ENCODE measurements around the gene SEPTIN12. TPM values are rescaled to one million over a fixed set of nuclear protein-coding genes. Genes with fewer than 3 reads are reported as not detected.

The SEPTIN12 gene, protein sequence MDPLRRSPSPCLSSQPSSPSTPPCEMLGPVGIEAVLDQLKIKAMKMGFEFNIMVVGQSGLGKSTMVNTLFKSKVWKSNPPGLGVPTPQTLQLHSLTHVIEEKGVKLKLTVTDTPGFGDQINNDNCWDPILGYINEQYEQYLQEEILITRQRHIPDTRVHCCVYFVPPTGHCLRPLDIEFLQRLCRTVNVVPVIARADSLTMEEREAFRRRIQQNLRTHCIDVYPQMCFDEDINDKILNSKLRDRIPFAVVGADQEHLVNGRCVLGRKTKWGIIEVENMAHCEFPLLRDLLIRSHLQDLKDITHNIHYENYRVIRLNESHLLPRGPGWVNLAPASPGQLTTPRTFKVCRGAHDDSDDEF
- total RNA-seq (2021; fragmentation: NEBNext Ultra II Directional; extraction: Animal tissue kit (Norgen Biotek cat#: 25700)) (not detected in 2 replicates), polyA plus RNA-seq (2011; rRNA removed) (0.08 and 0.24 TPM in 2 replicates), polyA minus RNA-seq (2011; rRNA and poly(A)+ RNA removed) (not detected in 2 replicates)
- 0.27 TPM for polyA plus RNA-seq (2011; cell fraction: cytosol; rRNA removed)
- 1.8 TPM for polyA plus RNA-seq (2011; cell fraction: nucleus; rRNA removed)
- 0.31 TPM in 1 of 4 replicates, not detected in the others for polyA plus RNA-seq (2012, experiment 1 of 2)
- polyA plus RNA-seq (2012, experiment 2 of 2) = not detected
- 0.39 TPM for polyA plus RNA-seq (2013, experiment 1 of 2)
- polyA plus RNA-seq (2013, experiment 2 of 2) = 0.31 TPM
- not detected for polyA minus RNA-seq (2011; cell fraction: cytosol; rRNA and poly(A)+ RNA removed)
- polyA minus RNA-seq (2011; cell fraction: nucleus; rRNA and poly(A)+ RNA removed) = not detected
- long read RNA-seq, experiment 1 = 0 reads
- long read RNA-seq, experiment 2 = 0 reads

DNA sequence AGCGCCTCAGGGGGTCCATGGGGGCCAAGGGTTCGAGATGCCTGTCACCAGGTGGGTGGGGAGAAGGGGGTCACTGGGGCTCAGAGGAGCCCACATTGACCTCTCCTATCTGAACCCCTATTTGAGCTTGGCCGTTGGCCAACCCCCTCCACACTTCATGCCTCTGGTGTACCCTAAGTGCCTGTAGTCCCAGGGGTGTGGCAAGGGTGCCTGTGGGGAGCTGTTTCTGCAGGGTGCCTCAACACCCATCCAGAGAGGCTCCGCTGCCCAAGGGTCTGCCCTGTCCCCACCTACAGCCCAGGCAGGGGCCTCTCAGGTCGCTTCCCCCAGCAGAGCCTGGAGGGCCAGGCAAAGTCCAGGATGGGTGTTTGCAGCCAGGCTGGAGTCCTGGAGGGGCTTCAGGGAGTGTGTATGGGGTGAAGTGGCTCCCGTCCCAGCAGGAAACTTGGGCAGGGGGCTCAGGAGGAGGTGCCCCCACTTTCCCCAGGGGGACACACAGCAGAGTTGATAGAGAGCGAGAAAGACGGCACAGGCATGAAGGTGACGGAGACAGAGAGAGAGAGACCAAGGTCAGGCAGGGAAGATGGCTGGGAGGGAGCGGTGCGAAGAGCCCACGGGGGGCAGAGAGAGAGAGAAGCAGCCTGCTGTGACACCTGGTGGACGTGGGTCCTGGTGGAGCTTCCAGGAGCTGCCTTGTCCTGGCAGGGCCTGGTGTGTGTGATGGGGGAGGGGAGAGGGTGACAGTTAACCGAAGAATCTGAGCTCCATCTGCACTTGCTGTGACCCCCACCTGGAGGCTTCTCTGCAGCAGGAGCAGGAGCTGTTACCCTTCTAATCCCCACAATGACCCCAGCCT, at the start of gene SEPTIN12:
Gene SEPTIN12 (minus strand): TSS at position 719 of the 856 bp plus-strand sequence. CDS start 700 bp downstream, at position 19.
- Histone ChIP-seq H3K27me3 (replicated peaks in 1 of 4; ENCODE audit: control insufficient read depth in 3 of 4, extremely low read depth in 1 of 4, insufficient read depth in 3 of 4, low read length in 3 of 4) (no peaks in the 10 kb centered on the region; a peak in 1 of 7 replicates), H3K56ac (replicated peaks; ENCODE audit: insufficient read length, low read depth, low read length) (no peak within 1 kb of the TSS), H3K4me1 (replicated peaks in 1 of 4; ENCODE audit: control insufficient read depth in 3 of 4, insufficient read depth in 4 of 4, low read length in 3 of 4) (peaks cover 0 to 13% (median 4%) of the 10 kb centered on the region in 4 experiments; a peak in 5 of 7 replicates), H2BK120ac (replicated peaks; ENCODE audit: low read depth, low read length) (no peak within 1 kb of the TSS), H2AK5ac (ENCODE audit: low read depth, low read length) (0 out of 2 replicates have a peak within 1 kb of the TSS, but pooled peaks have one; percentile 24), H3K27ac (ENCODE audit: low read depth, low read length) (no peak within 1 kb of the TSS), H2BK5ac (ENCODE audit: low read depth, low read length) (peak within 1 kb of the TSS; percentile 35; the same call in 1 of the 2 replicates), H3K9me3 (ENCODE audit: insufficient read depth in 2 of 2, low read depth in 1 of 2, low read length in 1 of 2) (no peaks in the 10 kb centered on the region), H3K9ac (replicated peaks in 1 of 4; ENCODE audit: extremely low read depth in 1 of 4, low read depth in 3 of 4, low read length in 3 of 4) (no peak within 1 kb of the TSS; a peak in 1 of 7 replicates), H3K79me2 (ENCODE audit: control insufficient read depth in 1 of 2, insufficient read depth in 2 of 2, low read length in 2 of 2) (no peaks in the 10 kb centered on the region), H4K8ac (ENCODE audit: extremely low read depth, insufficient read depth, low read length) (peak within 1 kb of the TSS; percentile 53; the same call in 1 of the 2 replicates), H3K23ac (ENCODE audit: insufficient read length) (no peak within 1 kb of the TSS), H4K5ac (ENCODE audit: insufficient read length, low read depth, low read length) (peak within 1 kb of the TSS; percentile 18), H3K14ac (ENCODE audit: insufficient read length) (no peak within 1 kb of the TSS), H3K36me3 (ENCODE audit: control insufficient read depth in 2 of 4, insufficient read depth in 4 of 4, low read length in 3 of 4) (no peaks in the 10 kb centered on the region), H2BK12ac (ENCODE audit: low read depth, low read length) (peak within 1 kb of the TSS; percentile 95; the same call in 1 of the 2 replicates), H3K4me3 (ENCODE audit: extremely low read depth in 1 of 4, insufficient read depth in 2 of 4, low read depth in 3 of 4, low read length in 4 of 4) (no peak within 1 kb of the TSS), H3K79me1 (ENCODE audit: low read depth, low read length) (no peaks in the 10 kb centered on the region), H3K4me2 (ENCODE audit: insufficient read depth in 1 of 2, low read depth in 2 of 2, low read length in 2 of 2) (no peak within 1 kb of the TSS), H2BK15ac (ENCODE audit: low read length) (no peak within 1 kb of the TSS), H4K91ac (replicated peaks; ENCODE audit: insufficient read length, low read length) (peak within 1 kb of the TSS; percentile 58), H3K23me2 (ENCODE audit: low read depth, low read length) (no peaks in the 10 kb centered on the region), H4K20me1 (replicated peaks in 1 of 2; ENCODE audit: control insufficient read depth in 1 of 2, insufficient read depth in 2 of 2, low read length in 2 of 2) (no peaks in the 10 kb centered on the region), H3K4ac (replicated peaks; ENCODE audit: insufficient read length, low read depth, low read length) (no peak within 1 kb of the TSS), H3K18ac (ENCODE audit: extremely low read depth, low read length) (peak within 1 kb of the TSS; percentile 57; the same call in 1 of the 2 replicates), H2BK20ac (ENCODE audit: low read length) (peak within 1 kb of the TSS; percentile 80; the same call in 1 of the 2 replicates), H2AFZ (ENCODE audit: low read length) (peak within 1 kb of the TSS; percentile 92)
- 72% methylated on average over 12 of the region's 14 CpGs; no CpG with 5 or more reads in 1 of the 2 experiments for WGBS, 2 experiments (ENCODE audit: extremely low coverage in 1 of 2, insufficient coverage in 1 of 2, insufficient read length in 1 of 2, insufficient replicate concordance in 2 of 2, low coverage in 1 of 2, low lambda C conversion rate in 2 of 2, missing lambda C conversion rate in 1 of 2)
- DNase-seq (ENCODE audit: low read depth in 1 of 2, low spot score in 2 of 2) = no peak
- ChIA-PET POLR2A (ENCODE audit: partially characterized antibody) (interaction anchor here (0.6 to 1.7 kb wide), 6 partner anchors 11 to 93 kb away, joined by 3 to 5 read pairs (median 4); partner anchors contain the start of gene ROGDI), CTCF (ENCODE audit: partially characterized antibody) (interaction anchor here (0.5 to 1.2 kb wide), 6 partner anchors 8 to 105 kb away, joined by 3 to 4 read pairs (median 3); no protein-coding TSS in a partner anchor)
- no peak for FAIRE-seq
- TF ChIP-seq CBX5 (IDR thresholded peaks at IDR 0.05; ENCODE audit: low read depth, low read length) (no peak), TEAD4 (IDR thresholded peaks at IDR 0.05; ENCODE audit: low read depth, low read length) (no peak), GABPA (IDR thresholded peaks at IDR 0.05; ENCODE audit: borderline replicate concordance, insufficient read depth, low read length) (0 out of 2 replicates have a peak, but pooled peaks have one; percentile 19), RAD21 (IDR thresholded peaks at IDR 0.05 in 1 of 2, conservative IDR thresholded peaks at IDR 0.05 in 1 of 2; ENCODE audit: low read depth in 2 of 2, low read length in 2 of 2) (peak in 1 of 2 experiments; percentile 11; a peak in 2 of 4 replicates), YY1 (IDR thresholded peaks at IDR 0.05; ENCODE audit: low read depth, low read length) (no peak), POU5F1 (IDR thresholded peaks at IDR 0.05; ENCODE audit: low read depth, low read length) (no peak)

Data from H1 (cell line).